ENCODE data around the gene SLC5A6.

The SLC5A6 gene

DNA sequence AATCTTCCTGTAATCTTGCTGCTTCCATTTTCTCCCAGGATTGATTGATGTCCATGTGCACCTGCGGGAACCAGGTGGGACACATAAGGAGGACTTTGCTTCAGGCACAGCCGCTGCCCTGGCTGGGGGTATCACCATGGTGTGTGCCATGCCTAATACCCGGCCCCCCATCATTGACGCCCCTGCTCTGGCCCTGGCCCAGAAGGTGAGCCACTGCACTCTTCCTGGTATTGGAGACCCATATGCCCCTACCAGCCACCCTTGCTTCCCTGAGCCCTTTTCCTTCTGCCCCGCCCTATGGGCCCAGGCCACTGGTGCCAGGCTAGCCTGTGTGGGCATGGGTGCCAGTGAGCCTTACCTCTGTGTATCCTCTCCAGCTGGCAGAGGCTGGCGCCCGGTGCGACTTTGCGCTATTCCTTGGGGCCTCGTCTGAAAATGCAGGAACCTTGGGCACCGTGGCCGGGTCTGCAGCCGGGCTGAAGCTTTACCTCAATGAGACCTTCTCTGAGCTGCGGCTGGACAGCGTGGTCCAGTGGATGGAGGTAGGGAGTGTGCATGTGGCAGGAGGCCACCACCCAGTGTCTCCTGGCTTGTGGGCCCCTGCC, 25.4 kb upstream of the SLC5A6 start:
- DNase-seq (ENCODE audit: low spot score) = no peak
- no peak overlapping the region for H4K91ac ChIP-seq (ENCODE audit: low read depth, low read length, poor library complexity)
- no peak overlapping the region for H3K9ac ChIP-seq (ENCODE audit: low read depth, low read length, poor library complexity)
- no peak overlapping the region for H2BK120ac ChIP-seq (ENCODE audit: low read depth, low read length)
- H3K4me2 ChIP-seq (ENCODE audit: insufficient read depth, low read length, poor library complexity, severe bottlenecking) = no peak overlapping the region
- peaks cover 90 to 100% of the 10 kb centered on the region in 2 donors for H3K36me3 ChIP-seq (replicated peaks in 1 of 2; ENCODE audit: control insufficient read depth in 2 of 2, insufficient read depth in 2 of 2, low read length in 2 of 2)
- H3K27me3 ChIP-seq (ENCODE audit: control insufficient read depth in 3 of 3, insufficient read depth in 3 of 3, low read depth in 1 of 3, low read length in 3 of 3) = no peaks in the 10 kb centered on the region
- WGBS, 2 donors (ENCODE audit: extremely low coverage in 2 of 2, insufficient read length in 2 of 2, insufficient replicate concordance in 1 of 2) = no CpG with 5 or more reads among the region's 15 CpGs
- H3K18ac ChIP-seq (ENCODE audit: low read length) = no peak overlapping the region
- H4K8ac ChIP-seq (ENCODE audit: low read depth, low read length) = no peak overlapping the region
- peaks cover 2% of the 10 kb centered on the region for H3K79me1 ChIP-seq (ENCODE audit: low read depth, low read length)
- H2BK15ac ChIP-seq (ENCODE audit: low read length) = no peak overlapping the region
- no peak overlapping the region for H3K27ac ChIP-seq (replicated peaks; ENCODE audit: low read length)
- H3K9me3 ChIP-seq (replicated peaks in 1 of 2; ENCODE audit: control insufficient read depth in 2 of 2, insufficient read depth in 1 of 2, low read depth in 1 of 2, low read length in 2 of 2) = peaks cover 0 to 2% of the 10 kb centered on the region in 2 donors
- no peak overlapping the region for H3K4ac ChIP-seq (ENCODE audit: low read length)
- peak overlapping the region; percentile 9 for H3K23ac ChIP-seq (ENCODE audit: low read depth, low read length, poor library complexity)
- H2AK5ac ChIP-seq (ENCODE audit: low read depth, low read length) = no peak overlapping the region
- H2BK5ac ChIP-seq (ENCODE audit: low read length) = no peak overlapping the region
- no peak overlapping the region for H3K4me3 ChIP-seq (ENCODE audit: low read length in 2 of 2)
- H3K14ac ChIP-seq (ENCODE audit: low read length) = no peak overlapping the region
- no peak overlapping the region for H2AFZ ChIP-seq (ENCODE audit: low read length)
- H3K4me1 ChIP-seq (ENCODE audit: control insufficient read depth in 2 of 2, insufficient read depth in 1 of 2, low read depth in 1 of 2, low read length in 2 of 2) = no peaks in the 10 kb centered on the region
- H2BK12ac ChIP-seq (ENCODE audit: low read length) = no peak overlapping the region

DNA sequence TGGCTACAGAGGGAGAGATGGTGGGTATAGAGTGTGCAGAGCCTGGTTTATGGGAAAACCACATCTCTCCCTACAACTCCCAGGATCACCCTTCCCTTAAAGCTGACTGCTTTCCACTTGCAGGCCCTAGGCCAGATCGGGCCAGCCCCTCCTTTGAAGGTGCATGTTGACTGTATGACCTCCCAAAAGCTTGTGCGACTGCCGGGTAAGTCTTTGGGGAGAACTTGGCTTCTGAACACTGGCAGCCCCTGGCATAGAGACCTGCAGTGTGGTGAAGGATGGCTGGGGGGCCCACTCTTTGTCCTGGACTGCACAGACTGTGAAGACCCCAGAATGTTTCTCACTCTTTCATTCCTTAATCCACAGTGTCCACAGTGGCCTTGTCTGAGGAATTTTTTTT, 24.6 kb upstream of the SLC5A6 start:
- Histone ChIP-seq H3K36me3 (replicated peaks in 1 of 2; ENCODE audit: control insufficient read depth in 2 of 2, insufficient read depth in 2 of 2, low read length in 2 of 2) (peaks cover 91 to 100% of the 10 kb centered on the region in 2 donors), H4K8ac (ENCODE audit: low read depth, low read length) (no peak overlapping the region), H2BK5ac (ENCODE audit: low read length) (no peak overlapping the region), H3K4me2 (ENCODE audit: insufficient read depth, low read length, poor library complexity, severe bottlenecking) (no peak overlapping the region), H3K79me1 (ENCODE audit: low read depth, low read length) (peaks cover 2% of the 10 kb centered on the region), H3K27me3 (ENCODE audit: control insufficient read depth in 3 of 3, insufficient read depth in 3 of 3, low read depth in 1 of 3, low read length in 3 of 3) (no peaks in the 10 kb centered on the region), H3K4me1 (ENCODE audit: control insufficient read depth in 2 of 2, insufficient read depth in 1 of 2, low read depth in 1 of 2, low read length in 2 of 2) (no peaks in the 10 kb centered on the region), H3K9ac (ENCODE audit: low read depth, low read length, poor library complexity) (no peak overlapping the region), H2AFZ (ENCODE audit: low read length) (no peak overlapping the region), H2AK5ac (ENCODE audit: low read depth, low read length) (no peak overlapping the region), H3K14ac (ENCODE audit: low read length) (no peak overlapping the region), H4K91ac (ENCODE audit: low read depth, low read length, poor library complexity) (no peak overlapping the region), H3K18ac (ENCODE audit: low read length) (no peak overlapping the region), H3K9me3 (replicated peaks in 1 of 2; ENCODE audit: control insufficient read depth in 2 of 2, insufficient read depth in 1 of 2, low read depth in 1 of 2, low read length in 2 of 2) (peaks cover 0 to 2% of the 10 kb centered on the region in 2 donors), H3K23ac (ENCODE audit: low read depth, low read length, poor library complexity) (no peak overlapping the region), H3K4me3 (ENCODE audit: low read length in 2 of 2) (no peak overlapping the region), H2BK120ac (ENCODE audit: low read depth, low read length) (no peak overlapping the region), H2BK15ac (ENCODE audit: low read length) (no peak overlapping the region), H3K4ac (ENCODE audit: low read length) (no peak overlapping the region), H3K27ac (replicated peaks; ENCODE audit: low read length) (no peak overlapping the region), H2BK12ac (ENCODE audit: low read length) (no peak overlapping the region)
- WGBS, 2 donors (ENCODE audit: extremely low coverage in 2 of 2, insufficient read length in 2 of 2, insufficient replicate concordance in 1 of 2) = no CpG with 5 or more reads among the region's 3 CpGs
- no peak for DNase-seq (ENCODE audit: low spot score)

DNA sequence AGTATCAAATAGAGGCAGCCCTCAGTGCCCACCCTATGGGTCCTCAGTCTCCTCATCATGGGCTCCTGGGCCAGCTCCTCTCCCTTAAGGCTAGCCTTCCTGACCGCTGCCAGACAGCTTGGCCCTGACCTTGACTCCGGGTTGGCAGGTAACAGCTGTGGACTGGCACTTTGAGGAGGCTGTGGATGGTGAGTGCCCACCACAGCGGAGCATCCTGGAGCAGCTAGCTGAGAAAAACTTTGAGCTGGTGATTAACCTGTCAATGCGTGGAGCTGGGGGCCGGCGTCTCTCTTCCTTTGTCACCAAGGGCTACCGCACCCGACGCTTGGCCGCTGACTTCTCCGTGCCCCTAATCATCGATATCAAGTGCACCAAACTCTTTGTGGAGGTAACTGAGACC, 24.1 kb upstream of the SLC5A6 start:
- Histone ChIP-seq H4K8ac (ENCODE audit: low read depth, low read length) (no peak overlapping the region), H3K23ac (ENCODE audit: low read depth, low read length, poor library complexity) (no peak overlapping the region), H2BK5ac (ENCODE audit: low read length) (no peak overlapping the region), H4K91ac (ENCODE audit: low read depth, low read length, poor library complexity) (no peak overlapping the region), H3K27ac (replicated peaks; ENCODE audit: low read length) (no peak overlapping the region), H3K79me1 (ENCODE audit: low read depth, low read length) (peaks cover 2% of the 10 kb centered on the region), H3K36me3 (replicated peaks in 1 of 2; ENCODE audit: control insufficient read depth in 2 of 2, insufficient read depth in 2 of 2, low read length in 2 of 2) (peaks cover 91 to 100% of the 10 kb centered on the region in 2 donors), H2BK12ac (ENCODE audit: low read length) (no peak overlapping the region), H3K4me1 (ENCODE audit: control insufficient read depth in 2 of 2, insufficient read depth in 1 of 2, low read depth in 1 of 2, low read length in 2 of 2) (no peaks in the 10 kb centered on the region), H3K14ac (ENCODE audit: low read length) (no peak overlapping the region), H2BK120ac (ENCODE audit: low read depth, low read length) (no peak overlapping the region), H3K9me3 (replicated peaks in 1 of 2; ENCODE audit: control insufficient read depth in 2 of 2, insufficient read depth in 1 of 2, low read depth in 1 of 2, low read length in 2 of 2) (peaks cover 0 to 2% of the 10 kb centered on the region in 2 donors), H3K27me3 (ENCODE audit: control insufficient read depth in 3 of 3, insufficient read depth in 3 of 3, low read depth in 1 of 3, low read length in 3 of 3) (no peaks in the 10 kb centered on the region), H3K4me3 (ENCODE audit: low read length in 2 of 2) (no peak overlapping the region), H3K4ac (ENCODE audit: low read length) (no peak overlapping the region), H3K18ac (ENCODE audit: low read length) (no peak overlapping the region), H3K4me2 (ENCODE audit: insufficient read depth, low read length, poor library complexity, severe bottlenecking) (no peak overlapping the region), H2BK15ac (ENCODE audit: low read length) (no peak overlapping the region), H2AK5ac (ENCODE audit: low read depth, low read length) (no peak overlapping the region), H2AFZ (ENCODE audit: low read length) (no peak overlapping the region), H3K9ac (ENCODE audit: low read depth, low read length, poor library complexity) (no peak overlapping the region)
- no CpG with 5 or more reads among the region's 12 CpGs for WGBS, 2 donors (ENCODE audit: extremely low coverage in 2 of 2, insufficient read length in 2 of 2, insufficient replicate concordance in 1 of 2)
- DNase-seq (ENCODE audit: low spot score) = no peak

DNA sequence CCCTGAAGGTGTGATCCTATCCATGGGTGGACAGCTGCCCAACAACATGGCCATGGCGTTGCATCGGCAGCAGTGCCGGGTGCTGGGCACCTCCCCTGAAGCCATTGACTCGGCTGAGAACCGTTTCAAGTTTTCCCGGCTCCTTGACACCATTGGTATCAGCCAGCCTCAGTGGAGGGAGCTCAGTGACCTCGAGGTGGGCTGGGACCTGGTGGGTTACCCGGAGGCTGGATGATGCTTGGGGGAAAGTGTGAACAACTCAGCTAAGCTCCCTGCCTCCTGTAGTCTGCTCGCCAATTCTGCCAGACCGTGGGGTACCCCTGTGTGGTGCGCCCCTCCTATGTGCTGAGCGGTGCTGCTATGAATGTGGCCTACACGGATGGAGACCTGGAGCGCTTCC, 21.3 kb upstream of the SLC5A6 start:
- H3K23ac ChIP-seq (ENCODE audit: low read depth, low read length, poor library complexity) = no peak overlapping the region
- H2AFZ ChIP-seq (ENCODE audit: low read length) = no peak overlapping the region
- peaks cover 71 to 97% of the 10 kb centered on the region in 2 donors for H3K36me3 ChIP-seq (replicated peaks in 1 of 2; ENCODE audit: control insufficient read depth in 2 of 2, insufficient read depth in 2 of 2, low read length in 2 of 2)
- no CpG with 5 or more reads among the region's 14 CpGs for WGBS, 2 donors (ENCODE audit: extremely low coverage in 2 of 2, insufficient read length in 2 of 2, insufficient replicate concordance in 1 of 2)
- H2BK5ac ChIP-seq (ENCODE audit: low read length) = no peak overlapping the region
- H4K8ac ChIP-seq (ENCODE audit: low read depth, low read length) = no peak overlapping the region
- no peak overlapping the region for H2BK15ac ChIP-seq (ENCODE audit: low read length)
- no peaks in the 10 kb centered on the region for H3K4me1 ChIP-seq (ENCODE audit: control insufficient read depth in 2 of 2, insufficient read depth in 1 of 2, low read depth in 1 of 2, low read length in 2 of 2)
- H3K4ac ChIP-seq (ENCODE audit: low read length) = no peak overlapping the region
- H3K4me3 ChIP-seq (ENCODE audit: low read length in 2 of 2) = no peak overlapping the region
- H3K27ac ChIP-seq (replicated peaks; ENCODE audit: low read length) = no peak overlapping the region
- H3K27me3 ChIP-seq (ENCODE audit: control insufficient read depth in 3 of 3, insufficient read depth in 3 of 3, low read depth in 1 of 3, low read length in 3 of 3) = no peaks in the 10 kb centered on the region
- H3K4me2 ChIP-seq (ENCODE audit: insufficient read depth, low read length, poor library complexity, severe bottlenecking) = no peak overlapping the region
- no peak overlapping the region for H2BK120ac ChIP-seq (ENCODE audit: low read depth, low read length)
- H3K9ac ChIP-seq (ENCODE audit: low read depth, low read length, poor library complexity) = no peak overlapping the region
- H2BK12ac ChIP-seq (ENCODE audit: low read length) = no peak overlapping the region
- no peak overlapping the region for H4K91ac ChIP-seq (ENCODE audit: low read depth, low read length, poor library complexity)
- no peak for DNase-seq (ENCODE audit: low spot score)
- H3K18ac ChIP-seq (ENCODE audit: low read length) = no peak overlapping the region
- no peak overlapping the region for H2AK5ac ChIP-seq (ENCODE audit: low read depth, low read length)
- peaks cover 2% of the 10 kb centered on the region for H3K79me1 ChIP-seq (ENCODE audit: low read depth, low read length)
- H3K9me3 ChIP-seq (replicated peaks in 1 of 2; ENCODE audit: control insufficient read depth in 2 of 2, insufficient read depth in 1 of 2, low read depth in 1 of 2, low read length in 2 of 2) = no peaks in the 10 kb centered on the region
- no peak overlapping the region for H3K14ac ChIP-seq (ENCODE audit: low read length)

Data from neuronal stem cell (in vitro differentiated cells).